ENCODE data around the gene EPHB6.

DNA sequence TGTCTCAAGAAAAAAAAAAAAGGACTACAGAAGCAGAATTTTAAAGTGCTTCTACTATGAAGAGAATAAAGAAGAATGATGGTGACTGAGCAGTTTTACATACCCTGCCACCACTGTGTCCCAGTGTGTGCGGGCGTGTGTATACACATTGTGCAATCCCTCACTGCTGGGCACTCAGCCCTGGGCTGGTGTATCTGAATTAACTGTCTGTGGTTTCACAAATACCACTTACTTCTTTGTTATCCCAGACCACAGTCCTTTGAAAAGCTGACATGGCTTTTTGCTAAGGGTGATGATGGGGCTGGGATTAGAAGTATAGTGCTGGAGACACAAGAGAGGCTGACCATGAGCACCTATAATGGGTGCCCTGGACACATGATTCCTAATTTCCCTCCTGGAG lies 51.8 kb downstream of the EPHB6 start:
- TF ChIP-seq, protein P1, sequence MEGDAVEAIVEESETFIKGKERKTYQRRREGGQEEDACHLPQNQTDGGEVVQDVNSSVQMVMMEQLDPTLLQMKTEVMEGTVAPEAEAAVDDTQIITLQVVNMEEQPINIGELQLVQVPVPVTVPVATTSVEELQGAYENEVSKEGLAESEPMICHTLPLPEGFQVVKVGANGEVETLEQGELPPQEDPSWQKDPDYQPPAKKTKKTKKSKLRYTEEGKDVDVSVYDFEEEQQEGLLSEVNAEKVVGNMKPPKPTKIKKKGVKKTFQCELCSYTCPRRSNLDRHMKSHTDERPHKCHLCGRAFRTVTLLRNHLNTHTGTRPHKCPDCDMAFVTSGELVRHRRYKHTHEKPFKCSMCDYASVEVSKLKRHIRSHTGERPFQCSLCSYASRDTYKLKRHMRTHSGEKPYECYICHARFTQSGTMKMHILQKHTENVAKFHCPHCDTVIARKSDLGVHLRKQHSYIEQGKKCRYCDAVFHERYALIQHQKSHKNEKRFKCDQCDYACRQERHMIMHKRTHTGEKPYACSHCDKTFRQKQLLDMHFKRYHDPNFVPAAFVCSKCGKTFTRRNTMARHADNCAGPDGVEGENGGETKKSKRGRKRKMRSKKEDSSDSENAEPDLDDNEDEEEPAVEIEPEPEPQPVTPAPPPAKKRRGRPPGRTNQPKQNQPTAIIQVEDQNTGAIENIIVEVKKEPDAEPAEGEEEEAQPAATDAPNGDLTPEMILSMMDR (IDR thresholded peaks at IDR 0.05; ENCODE audit: insufficient read depth, low read length): no peak
- TF ChIP-seq POLR2AphosphoS5 (IDR thresholded peaks at IDR 0.05; ENCODE audit: low read depth) (no peak), GABPA (IDR thresholded peaks at IDR 0.05; ENCODE audit: low read depth) (no peak), SPI1 (IDR thresholded peaks at IDR 0.05; ENCODE audit: borderline replicate concordance, low read depth) (no peak)
- TF ChIP-seq, protein P2, sequence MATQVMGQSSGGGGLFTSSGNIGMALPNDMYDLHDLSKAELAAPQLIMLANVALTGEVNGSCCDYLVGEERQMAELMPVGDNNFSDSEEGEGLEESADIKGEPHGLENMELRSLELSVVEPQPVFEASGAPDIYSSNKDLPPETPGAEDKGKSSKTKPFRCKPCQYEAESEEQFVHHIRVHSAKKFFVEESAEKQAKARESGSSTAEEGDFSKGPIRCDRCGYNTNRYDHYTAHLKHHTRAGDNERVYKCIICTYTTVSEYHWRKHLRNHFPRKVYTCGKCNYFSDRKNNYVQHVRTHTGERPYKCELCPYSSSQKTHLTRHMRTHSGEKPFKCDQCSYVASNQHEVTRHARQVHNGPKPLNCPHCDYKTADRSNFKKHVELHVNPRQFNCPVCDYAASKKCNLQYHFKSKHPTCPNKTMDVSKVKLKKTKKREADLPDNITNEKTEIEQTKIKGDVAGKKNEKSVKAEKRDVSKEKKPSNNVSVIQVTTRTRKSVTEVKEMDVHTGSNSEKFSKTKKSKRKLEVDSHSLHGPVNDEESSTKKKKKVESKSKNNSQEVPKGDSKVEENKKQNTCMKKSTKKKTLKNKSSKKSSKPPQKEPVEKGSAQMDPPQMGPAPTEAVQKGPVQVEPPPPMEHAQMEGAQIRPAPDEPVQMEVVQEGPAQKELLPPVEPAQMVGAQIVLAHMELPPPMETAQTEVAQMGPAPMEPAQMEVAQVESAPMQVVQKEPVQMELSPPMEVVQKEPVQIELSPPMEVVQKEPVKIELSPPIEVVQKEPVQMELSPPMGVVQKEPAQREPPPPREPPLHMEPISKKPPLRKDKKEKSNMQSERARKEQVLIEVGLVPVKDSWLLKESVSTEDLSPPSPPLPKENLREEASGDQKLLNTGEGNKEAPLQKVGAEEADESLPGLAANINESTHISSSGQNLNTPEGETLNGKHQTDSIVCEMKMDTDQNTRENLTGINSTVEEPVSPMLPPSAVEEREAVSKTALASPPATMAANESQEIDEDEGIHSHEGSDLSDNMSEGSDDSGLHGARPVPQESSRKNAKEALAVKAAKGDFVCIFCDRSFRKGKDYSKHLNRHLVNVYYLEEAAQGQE (IDR thresholded peaks at IDR 0.05; ENCODE audit: insufficient replicate concordance, low read depth): no peak
